Muscle of arm (tissue), 12 donors: ENCODE results near the gene MTFMT. TPM values are rescaled to one million over a fixed set of nuclear protein-coding genes. Genes with fewer than 3 reads are reported as not detected.
A peak's percentile ranks its signal among the peaks of the same experiment; 100 is the strongest.

Experiments used
- DNase-seq: peaks from one replicate; pipeline ENCODE4 v3.0.0-alpha.2; 2013
- polyA plus RNA-seq, 12 donors: library from polyadenylated mRNA; unstranded; fragments of 120-200 nt; gene quantifications; one replicate each; pipeline ENCODE4 v1.2.1, GENCODE V29; 2013; ENCODE audit not compliant: insufficient read length in 12 of 12

Gene MTFMT
- polyA plus RNA-seq, 12 donors = 8.2 to 13.0 (median 9.4) TPM; not detected in 2

DNA sequence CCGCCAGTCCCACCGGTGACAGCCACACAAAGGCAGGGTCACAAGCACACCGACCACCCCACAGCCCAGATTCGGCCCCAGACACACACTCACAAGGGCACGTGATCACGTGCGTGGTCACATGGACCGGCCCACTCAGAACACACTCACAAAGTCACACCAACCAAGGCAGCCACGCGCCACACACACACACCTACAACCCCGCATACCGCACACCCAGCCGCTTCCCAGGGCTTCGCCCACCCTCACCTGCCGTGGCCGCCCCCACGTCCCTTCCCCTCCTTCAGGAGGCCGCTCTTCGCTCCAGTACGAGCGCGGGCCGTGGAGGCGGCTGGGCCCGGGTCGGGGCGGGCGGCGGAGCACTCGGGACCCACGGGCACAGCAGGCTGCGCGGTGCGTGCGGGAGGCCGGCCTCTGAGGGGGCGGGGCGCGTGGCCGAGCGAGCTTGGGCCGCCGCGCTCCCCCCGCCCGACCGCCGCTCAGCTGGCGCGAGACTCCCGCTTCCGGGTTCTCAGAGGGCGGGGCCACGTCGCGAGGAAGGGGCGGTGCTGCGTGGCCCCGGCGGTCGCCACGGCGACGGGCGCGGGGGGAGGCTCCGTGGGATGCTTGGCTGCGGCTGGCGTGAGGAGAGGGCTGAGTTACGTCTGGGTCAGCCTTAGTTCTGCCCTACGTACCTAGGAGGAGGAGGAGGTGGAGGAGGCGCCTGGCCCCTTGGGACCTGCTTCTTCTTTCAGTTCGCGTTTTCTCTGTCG lies 39.8 kb downstream of the MTFMT start, which contains the start of gene SPG21:
SPG21 (minus strand) TSS at position 499 of the 752 bp plus-strand sequence. CDS start 6,345 bp downstream, outside the sequence.
- DNase-seq = peak; percentile 93

GRCh38 chr15:64987136-64987535 lies 42.3 kb downstream of the MTFMT start:
- DNase-seq = no peak

DNA sequence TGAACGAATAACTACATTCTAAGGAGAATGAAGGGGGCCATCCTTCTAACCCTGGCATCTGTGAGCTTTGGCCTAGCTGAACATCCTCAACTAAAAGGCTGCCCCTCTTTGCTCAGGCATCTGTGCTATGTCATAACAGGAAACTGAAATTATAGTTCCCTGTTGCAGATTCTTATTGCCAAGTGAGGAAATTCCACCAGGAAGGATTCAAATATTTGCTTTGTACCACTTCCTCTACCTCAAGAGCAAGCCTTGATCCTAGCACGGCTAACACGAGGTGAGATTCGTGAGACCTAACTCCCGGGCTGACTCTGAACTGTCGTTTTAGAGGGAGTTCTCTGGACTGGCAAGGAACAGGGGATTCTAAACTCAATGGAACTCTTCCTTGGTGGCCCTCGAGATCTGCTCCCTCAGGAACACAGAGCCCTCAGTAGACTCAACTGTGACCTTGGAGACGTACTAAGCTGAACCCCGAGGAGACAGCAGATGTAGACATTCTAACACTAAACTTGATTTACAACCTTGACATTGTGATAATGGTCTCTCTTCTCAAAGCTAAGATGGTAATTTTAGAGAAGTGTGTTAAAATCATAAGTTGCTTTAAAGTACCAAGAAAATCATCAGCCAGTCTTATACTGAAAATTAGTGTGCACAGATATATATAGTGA lies 43.9 kb downstream of the MTFMT start:
- no peak for DNase-seq

GRCh38 chr15:64982472-64982871 lies 47.0 kb downstream of the MTFMT start:
- peak; percentile 38 for DNase-seq

DNA sequence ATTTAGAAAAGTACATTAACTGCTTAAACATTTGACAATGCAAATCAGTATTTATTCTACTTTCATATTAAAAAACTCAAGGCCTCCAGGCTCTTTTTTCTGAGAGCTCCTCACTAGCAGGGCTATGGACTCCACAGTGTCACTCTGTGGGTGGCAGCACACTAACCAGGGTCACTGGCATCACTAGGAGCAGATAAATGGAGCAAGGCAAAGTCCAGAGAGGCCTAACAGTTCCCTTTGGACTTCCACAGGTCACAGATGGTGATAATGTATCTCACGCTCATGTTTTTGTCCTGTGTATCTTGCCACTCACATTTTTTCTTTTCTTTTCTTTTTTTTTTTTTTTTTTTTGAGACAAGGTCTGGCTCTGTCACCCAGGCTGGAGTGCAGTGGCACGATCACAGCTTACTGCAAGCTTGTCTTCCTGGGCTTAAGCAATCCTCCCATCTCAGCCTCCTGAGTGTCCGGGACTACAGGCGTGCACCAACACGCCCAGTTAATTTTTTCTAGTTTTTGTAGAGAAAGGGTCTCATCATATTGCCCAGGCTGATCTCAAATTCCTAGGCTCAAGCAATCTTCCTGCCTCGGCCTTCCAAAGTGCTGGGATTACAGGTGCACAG lies 47.5 kb downstream of the MTFMT start:
- no peak for DNase-seq

DNA sequence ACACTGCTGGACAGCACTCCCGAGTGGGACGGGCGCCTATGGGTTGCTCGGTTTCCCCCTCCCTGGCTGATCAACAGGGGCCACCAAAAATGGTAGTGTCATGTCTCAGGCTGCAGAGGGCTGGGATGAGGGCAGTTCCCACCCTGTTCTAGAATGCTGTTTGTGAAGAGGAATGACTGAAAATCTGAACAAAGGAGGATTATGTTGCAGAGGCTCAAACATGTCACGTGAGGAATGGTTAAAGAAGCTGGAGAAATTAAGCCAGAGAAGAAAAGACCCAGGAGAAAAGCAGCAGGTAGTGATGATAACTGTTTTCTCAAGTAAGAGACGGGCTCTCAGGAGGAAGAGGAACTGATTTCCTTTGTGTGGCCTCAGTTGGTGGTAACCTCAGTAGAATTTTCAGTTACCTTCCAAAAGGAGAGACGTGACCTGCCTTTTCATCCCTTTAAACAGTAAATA lies 50.2 kb downstream of the MTFMT start:
- no peak for DNase-seq

GRCh38 chr15:64975390-64975789 lies 54.0 kb downstream of the MTFMT start:
- no peak for DNase-seq

- DNase-seq = no peak
Measured at GRCh38 chr15:64970698-64971097, 58.7 kb downstream of the MTFMT start.

DNA sequence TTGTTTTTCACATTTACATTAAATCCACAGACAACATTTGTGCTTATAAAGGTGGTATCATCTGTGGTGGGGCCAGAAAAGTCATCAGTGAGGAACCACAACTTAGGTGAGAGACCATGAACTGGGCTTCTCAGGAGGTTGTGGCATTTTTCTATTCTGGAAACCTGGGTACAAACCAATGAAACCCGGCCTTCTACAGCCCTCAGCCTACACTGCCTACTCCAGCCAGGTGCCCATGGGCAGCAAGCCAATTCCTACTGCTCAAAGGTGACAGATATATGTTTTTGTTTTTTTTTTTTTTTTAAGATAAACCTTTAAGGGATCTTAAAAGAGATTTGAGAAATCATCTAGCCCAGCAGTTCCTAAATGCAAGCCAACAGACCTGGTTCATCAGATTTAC lies 60.0 kb downstream of the MTFMT start:
- no peak for DNase-seq

- DNase-seq = no peak
Measured at GRCh38 chr15:64961013-64961412, 68.4 kb downstream of the MTFMT start.

- DNase-seq = no peak
Measured at GRCh38 chr15:64960153-64960552, 69.3 kb downstream of the MTFMT start.

DNA sequence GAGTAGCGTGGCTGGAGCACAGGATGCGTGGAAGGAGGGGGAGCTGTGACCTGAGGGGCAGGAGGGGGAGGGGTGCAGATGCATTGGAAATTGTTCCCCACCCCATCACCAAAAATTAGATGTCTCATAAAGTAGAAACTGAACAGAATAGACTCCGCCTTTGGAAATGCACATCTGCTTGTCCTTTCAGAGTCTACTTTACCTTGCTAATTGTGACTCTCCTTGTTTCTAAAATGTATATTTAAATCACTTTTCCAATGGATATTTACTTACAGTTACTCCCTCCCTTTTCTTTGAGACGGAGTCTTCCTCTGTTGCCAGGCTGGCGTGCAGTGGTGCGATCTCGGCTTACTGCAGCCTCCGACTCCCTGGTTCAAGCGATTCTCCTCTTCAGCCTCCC lies 70.3 kb downstream of the MTFMT start:
- no peak for DNase-seq

- no peak for DNase-seq
Measured at GRCh38 chr15:64954395-64954794, 75.0 kb downstream of the MTFMT start.

DNA sequence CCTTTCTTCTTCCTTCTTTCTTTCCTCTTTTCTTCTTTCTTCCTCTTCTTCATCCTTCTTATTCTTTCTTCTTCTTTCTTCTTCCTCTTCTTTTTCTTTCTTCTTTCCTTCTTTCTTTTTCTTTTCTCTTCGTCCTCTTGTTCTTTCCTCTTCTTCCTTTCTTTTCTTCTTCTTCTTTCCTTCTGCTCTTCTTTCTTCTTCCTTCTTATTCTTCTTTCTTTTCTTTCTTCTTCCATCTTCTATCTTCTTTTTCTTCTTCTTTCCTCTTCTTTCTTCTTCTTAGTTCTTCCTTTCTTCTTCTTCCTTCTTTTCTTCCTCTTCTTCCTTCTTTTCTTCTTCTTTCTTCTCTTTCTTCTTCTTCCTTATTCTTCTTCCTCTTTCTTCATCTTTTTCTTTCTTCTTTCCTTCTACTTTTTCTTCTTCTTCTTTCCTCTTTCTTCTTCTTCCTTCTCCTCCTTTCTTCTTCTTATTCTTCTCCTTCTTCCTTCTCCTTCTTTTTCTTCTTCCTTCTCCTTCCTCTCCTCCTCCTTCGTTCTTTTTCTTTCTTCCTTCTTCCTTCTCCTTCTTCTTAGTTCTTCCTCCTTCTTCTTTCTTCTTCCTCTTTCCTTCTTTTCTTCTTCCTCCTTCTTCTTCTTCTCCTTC lies 77.5 kb downstream of the MTFMT start:
- no peak for DNase-seq

Other genes with a start within 250 kb of the MTFMT start
- 10 to 100 TPM in 1 of 12 donors, 1 to 10 TPM in 10, not detected in 1; 3.0 to 10.5 (median 5.9) TPM for gene PIF1, start 204.0 kb downstream of the MTFMT start, polyA plus RNA-seq
- gene PLEKHO2, start 187.7 kb downstream of the MTFMT start, polyA plus RNA-seq = 10 to 100 TPM in 11 of 12 donors, not detected in 1; 12.0 to 21.1 (median 13.2) TPM
- 10 to 100 TPM in 1 of 12 donors, 1 to 10 TPM in 10, not detected in 1; 3.8 to 10.3 (median 7.0) TPM for gene ANKDD1A, start 117.7 kb downstream of the MTFMT start, polyA plus RNA-seq
- 10 to 100 TPM in 11 of 12 donors, not detected in 1; 55.5 to 99.8 (median 83.6) TPM for gene SPG21, start 39.7 kb downstream of the MTFMT start, polyA plus RNA-seq
- gene SLC51B, start 15.7 kb upstream of the MTFMT start, polyA plus RNA-seq = 1 to 10 TPM in 10 of 12 donors, not detected in 2; 1.0 to 1.9 (median 1.4) TPM
- gene RASL12, start 38.4 kb upstream of the MTFMT start, polyA plus RNA-seq = 10 to 100 TPM in 8 of 12 donors, 1 to 10 TPM in 3, not detected in 1; 9.5 to 14.3 (median 11.6) TPM
- gene KBTBD13, start 47.1 kb upstream of the MTFMT start, polyA plus RNA-seq = 1 to 10 TPM in 7 of 12 donors, under 1 TPM in 3, not detected in 2; 0.59 to 2.9 (median 1.3) TPM
- gene UBAP1L, start 85.6 kb upstream of the MTFMT start, polyA plus RNA-seq = 1 to 10 TPM in 11 of 12 donors, not detected in 1; 2.5 to 8.1 (median 3.9) TPM
- gene PDCD7, start 104.2 kb upstream of the MTFMT start, polyA plus RNA-seq = 10 to 100 TPM in 11 of 12 donors, not detected in 1; 14.8 to 44.0 (median 19.5) TPM
- gene CLPX, start 155.7 kb upstream of the MTFMT start, polyA plus RNA-seq = 10 to 100 TPM in 11 of 12 donors, not detected in 1; 32.1 to 63.6 (median 47.1) TPM
- 10 to 100 TPM in 11 of 12 donors, not detected in 1; 13.6 to 41.8 (median 20.2) TPM for gene CILP, start 181.8 kb upstream of the MTFMT start, polyA plus RNA-seq